Esophagus (tissue), 2 donors: Measurements from ENCODE around the gene SNAP91. TPM values are rescaled to one million over a fixed set of nuclear protein-coding genes. Genes with fewer than 3 reads are reported as not detected.
A peak's percentile ranks its signal among the peaks of the same experiment; 100 is the strongest.

Experiments
- H3K27ac ChIP-seq, 2 donors: one replicate each; pipeline ENCODE4 v1.5.1; 2013; ENCODE audit warnings: low read depth in 2 of 2, mild to moderate bottlenecking in 2 of 2, inconsistent platforms in 1 of 2, low read length in 1 of 2, moderate library complexity in 1 of 2
- H3K27me3 ChIP-seq, 2 donors: one replicate each; pipeline ENCODE4 v1.6.1; 2013; ENCODE audit warnings: low read length in 2 of 2, control low read depth in 1 of 2, mild to moderate bottlenecking in 1 of 2; ENCODE audit not compliant: insufficient read depth in 2 of 2, control insufficient read depth in 1 of 2
- H3K36me3 ChIP-seq, 2 donors: one replicate each; pipeline ENCODE4 v1.6.1; 2013; ENCODE audit warnings: low read length in 1 of 2; ENCODE audit not compliant: control insufficient read depth in 2 of 2, insufficient read depth in 2 of 2
- H3K4me1 ChIP-seq, 2 donors: one replicate each; pipeline ENCODE4 v1.6.1; 2013; ENCODE audit warnings: low read length in 1 of 2; ENCODE audit not compliant: control insufficient read depth in 2 of 2, insufficient read depth in 2 of 2
- H3K4me3 ChIP-seq, 2 donors: one replicate each; pipeline ENCODE4 v1.5.1; 2013; ENCODE audit warnings: low read length in 2 of 2, mild to moderate bottlenecking in 2 of 2, low read depth in 1 of 2, moderate library complexity in 1 of 2
- H3K9me3 ChIP-seq, 2 donors: one replicate each; pipeline ENCODE4 v1.6.1; 2013; ENCODE audit warnings: mild to moderate bottlenecking in 2 of 2, low read depth in 1 of 2, low read length in 1 of 2, moderate library complexity in 1 of 2; ENCODE audit not compliant: control insufficient read depth in 2 of 2, insufficient read depth in 1 of 2
- WGBS, 2 donors: extraction: QIAGEN DNeasy Blood & Tissue Kit; methylation state at CpG; one replicate each; pipeline ENCODE4 v1.1.7; 2013; 5-methylcytosine and 5-hydroxymethylcytosine counted together
- polyA plus RNA-seq, 2 donors: library from polyadenylated mRNA; stranded (reverse); fragments of 200-250 nt; gene quantifications; one replicate each; pipeline ENCODE4 v1.2.3, GENCODE V29; 2013
- donor health status: healthy with polysubstance abuse.
- donor health status: Bipolar disorder and iron deficiency.

The SNAP91 gene
- polyA plus RNA-seq, 2 donors, result 0.04 to 0.05 TPM

DNA sequence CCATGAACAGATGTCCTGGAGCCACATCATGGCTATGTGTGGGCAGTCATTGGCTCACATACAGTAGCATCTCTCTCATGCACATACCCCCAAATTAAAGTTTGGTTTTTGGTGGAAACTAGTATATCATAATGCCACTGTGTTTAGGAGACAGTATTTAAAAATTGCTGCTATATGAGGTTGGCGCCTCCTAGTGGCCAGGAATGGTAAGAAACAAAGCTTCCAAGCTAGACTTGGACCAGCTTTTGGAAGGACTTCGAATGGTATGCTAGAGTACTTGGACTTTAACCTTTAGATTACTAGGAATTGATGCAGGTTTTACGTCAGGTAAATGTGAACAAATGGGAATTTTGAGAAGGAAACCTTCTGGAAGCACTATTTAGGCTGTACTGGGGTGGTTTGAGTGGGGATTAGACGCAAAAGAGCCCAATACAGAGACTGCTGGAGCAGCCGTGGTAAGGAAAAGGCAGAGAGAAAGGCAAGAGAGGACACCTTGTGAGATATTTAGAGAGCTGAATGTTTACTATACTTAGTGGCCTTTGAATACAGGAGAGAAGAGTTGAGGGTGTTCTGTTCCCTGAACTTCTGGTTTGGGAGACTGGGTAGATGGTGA is 172.8 kb downstream of the SNAP91 start:
- Histone ChIP-seq H3K4me3 (no peak overlapping the region), H3K36me3 (no peaks in the 10 kb centered on the region), H3K27me3 (no peaks in the 10 kb centered on the region), H3K27ac (no peak overlapping the region), H3K9me3 (no peaks in the 10 kb centered on the region), H3K4me1 (no peaks in the 10 kb centered on the region)
- 41 to 42% methylated on average over 5 of the region's 5 CpGs for WGBS, 2 donors

DNA sequence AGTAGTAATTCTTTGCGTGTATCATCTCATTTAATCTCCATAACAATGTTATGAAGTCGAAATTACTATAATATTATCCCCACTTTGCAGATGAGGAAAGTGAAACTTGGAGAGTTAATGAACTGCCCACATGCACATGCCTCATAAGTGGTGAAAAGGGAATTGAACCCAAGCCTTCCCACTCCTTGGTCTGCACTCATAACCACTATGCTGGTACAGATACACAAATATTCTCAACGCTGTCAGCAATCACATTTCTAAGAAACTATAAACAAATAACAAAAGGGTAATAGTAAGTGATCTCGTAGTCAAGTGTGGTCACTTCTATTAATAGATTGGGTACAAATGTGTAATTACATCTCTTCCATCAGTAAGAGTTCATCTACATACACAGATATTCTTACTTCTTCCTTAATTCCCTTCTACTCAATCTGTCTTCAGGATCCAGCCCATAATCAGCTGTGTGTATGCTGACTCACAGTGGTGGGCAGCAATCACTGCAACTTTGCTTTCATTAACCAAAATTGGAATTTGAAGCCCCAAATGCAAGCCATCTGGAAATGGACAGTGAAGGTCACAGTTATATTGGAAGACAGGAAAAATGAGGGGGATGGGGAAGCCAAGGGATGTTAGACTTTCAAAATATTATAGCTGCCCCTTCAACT is 190.0 kb downstream of the SNAP91 start:
- no peaks in the 10 kb centered on the region for H3K9me3 ChIP-seq
- H3K36me3 ChIP-seq, result no peaks in the 10 kb centered on the region
- H3K4me1 ChIP-seq, result no peaks in the 10 kb centered on the region
- H3K27ac ChIP-seq, result no peak overlapping the region
- no peaks in the 10 kb centered on the region for H3K27me3 ChIP-seq
- H3K4me3 ChIP-seq, result no peak overlapping the region
- WGBS, 2 donors, result 75 to 80% methylated on average over 4 of the region's 4 CpGs

DNA sequence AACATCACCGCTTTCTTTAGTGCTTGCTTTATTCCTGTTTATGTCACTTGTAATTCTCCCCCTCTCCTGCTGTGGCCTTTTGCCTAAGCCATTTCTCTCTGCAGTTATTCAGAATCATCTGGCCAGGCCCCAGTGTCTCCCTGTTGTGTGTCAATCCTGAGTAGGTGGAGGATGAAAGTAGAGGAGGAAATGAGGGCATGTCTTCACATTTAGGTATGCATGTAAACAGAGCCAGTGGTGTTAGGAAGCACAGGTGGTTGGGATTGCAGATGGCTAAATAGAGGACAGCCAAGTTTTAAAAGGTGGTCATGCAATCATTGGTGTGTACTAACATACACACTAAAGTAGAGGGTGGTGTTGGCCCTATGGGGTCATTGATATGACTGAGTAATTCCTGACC is 191.4 kb downstream of the SNAP91 start:
- Histone ChIP-seq H3K27me3 (no peaks in the 10 kb centered on the region), H3K4me1 (no peaks in the 10 kb centered on the region), H3K4me3 (no peak overlapping the region), H3K9me3 (no peaks in the 10 kb centered on the region), H3K36me3 (no peaks in the 10 kb centered on the region), H3K27ac (no peak overlapping the region)
- WGBS, 2 donors, result 70 to 73% methylated on average over 1 of the region's 1 CpG

DNA sequence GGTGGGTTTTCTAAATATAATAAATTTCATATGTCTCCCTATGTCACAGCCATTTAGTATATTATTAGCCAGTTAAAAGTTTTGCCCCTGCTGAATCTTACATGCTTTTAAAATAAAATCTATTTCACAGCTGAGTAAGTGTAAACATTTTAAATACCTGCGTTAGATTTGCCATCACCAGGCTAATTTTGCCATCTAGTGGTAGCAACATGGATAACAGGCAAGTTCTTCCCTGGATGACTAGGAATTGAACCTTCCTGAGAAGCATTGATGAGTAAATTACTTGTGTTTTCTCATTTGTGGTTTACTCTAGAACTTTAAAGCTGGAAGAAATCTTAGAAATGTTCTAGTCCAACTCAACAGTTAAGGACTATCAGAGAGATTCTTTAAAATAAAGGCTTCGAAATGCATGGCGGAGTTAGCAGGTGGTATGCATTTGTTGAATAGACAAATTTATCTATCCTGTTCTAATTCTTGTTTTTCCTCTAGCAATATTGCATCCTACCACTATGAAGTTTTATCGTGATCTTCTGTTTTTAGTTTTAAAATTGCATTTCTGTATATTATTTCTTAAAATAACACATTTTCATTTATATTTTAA is 193.9 kb downstream of the SNAP91 start:
- no peak overlapping the region for H3K27ac ChIP-seq
- no peaks in the 10 kb centered on the region for H3K27me3 ChIP-seq
- no peaks in the 10 kb centered on the region for H3K4me1 ChIP-seq
- no peaks in the 10 kb centered on the region for H3K36me3 ChIP-seq
- no peaks in the 10 kb centered on the region for H3K9me3 ChIP-seq
- WGBS, 2 donors, result 19% methylated on average over 4 of the region's 4 CpGs
- no peak overlapping the region for H3K4me3 ChIP-seq

DNA sequence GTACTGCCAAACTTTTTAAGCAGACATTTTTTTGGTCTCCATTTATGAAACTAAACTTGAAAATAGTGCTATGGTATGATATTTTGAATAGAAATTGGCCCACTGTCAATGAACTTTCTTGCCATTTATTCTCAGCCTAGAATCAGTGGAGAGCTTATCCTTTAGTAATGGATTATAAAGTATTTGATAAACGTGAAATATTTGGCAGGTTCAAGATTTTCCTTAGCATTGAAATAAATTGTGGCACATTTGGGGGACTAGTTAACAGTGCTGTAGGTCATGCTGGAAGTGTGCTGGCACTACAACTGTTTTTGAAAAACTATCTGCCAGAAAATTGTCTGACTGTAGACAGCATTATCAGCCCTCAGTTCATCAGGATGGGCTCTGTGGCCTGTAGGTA is 194.4 kb downstream of the SNAP91 start:
- no peaks in the 10 kb centered on the region for H3K4me1 ChIP-seq
- no peak overlapping the region for H3K27ac ChIP-seq
- H3K4me3 ChIP-seq, result no peak overlapping the region
- 60 to 64% methylated on average over 1 of the region's 1 CpG for WGBS, 2 donors
- no peaks in the 10 kb centered on the region for H3K27me3 ChIP-seq
- no peaks in the 10 kb centered on the region for H3K9me3 ChIP-seq
- no peaks in the 10 kb centered on the region for H3K36me3 ChIP-seq

DNA sequence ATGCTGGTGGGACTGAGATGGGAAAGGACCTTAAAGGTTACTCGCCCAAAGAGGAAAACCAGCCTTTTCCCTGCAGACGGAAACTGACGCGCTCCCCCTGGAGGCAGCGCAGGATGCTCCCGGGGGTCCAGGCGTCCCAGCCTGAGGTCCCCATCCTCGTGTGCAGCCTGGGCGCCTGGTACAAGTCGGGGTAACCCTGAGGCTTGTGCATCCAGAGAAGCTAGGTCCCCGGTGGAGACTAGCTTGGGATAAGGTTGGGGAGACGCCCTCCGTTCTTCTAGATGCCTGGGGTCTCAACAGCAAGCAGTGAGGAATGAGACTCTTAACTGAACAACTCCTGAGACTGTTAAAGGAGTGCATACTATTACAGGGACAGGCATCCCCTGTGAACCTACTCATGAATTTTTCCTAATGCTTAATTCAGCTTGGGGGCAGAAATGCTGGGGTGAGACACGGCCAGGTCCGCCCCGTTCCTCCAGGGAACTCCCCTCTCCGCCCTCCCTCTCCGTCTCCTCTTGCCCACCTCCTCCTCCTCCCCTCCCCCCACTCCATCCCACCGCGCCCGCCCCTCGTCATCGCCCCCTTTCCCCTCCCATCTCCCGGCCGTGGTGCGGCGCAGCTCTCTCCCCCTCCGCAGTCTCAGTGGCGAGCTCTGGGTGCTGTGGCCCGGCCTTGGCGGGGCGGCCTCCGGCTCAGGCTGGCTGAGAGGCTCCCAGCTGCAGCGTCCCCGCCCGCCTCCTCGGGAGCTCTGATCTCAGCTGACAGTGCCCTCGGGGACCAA is 196.8 kb downstream of the SNAP91 start, which contains the start of gene PRSS35:
TSS of gene PRSS35 (plus strand) at position 634 of the 781 bp plus-strand sequence. CDS start 10,908 bp downstream, outside the sequence.
- no peaks in the 10 kb centered on the region for H3K27me3 ChIP-seq
- H3K36me3 ChIP-seq, result no peaks in the 10 kb centered on the region
- WGBS, 2 donors, result 2 to 4% methylated on average over 31 to 38 of the region's 38 CpGs
- H3K4me3 ChIP-seq, result peak within 1 kb of the TSS in 1 of 2 donors; percentile 39
- H3K27ac ChIP-seq, result no peak within 1 kb of the TSS
- no peaks in the 10 kb centered on the region for H3K4me1 ChIP-seq
- H3K9me3 ChIP-seq, result no peaks in the 10 kb centered on the region

DNA sequence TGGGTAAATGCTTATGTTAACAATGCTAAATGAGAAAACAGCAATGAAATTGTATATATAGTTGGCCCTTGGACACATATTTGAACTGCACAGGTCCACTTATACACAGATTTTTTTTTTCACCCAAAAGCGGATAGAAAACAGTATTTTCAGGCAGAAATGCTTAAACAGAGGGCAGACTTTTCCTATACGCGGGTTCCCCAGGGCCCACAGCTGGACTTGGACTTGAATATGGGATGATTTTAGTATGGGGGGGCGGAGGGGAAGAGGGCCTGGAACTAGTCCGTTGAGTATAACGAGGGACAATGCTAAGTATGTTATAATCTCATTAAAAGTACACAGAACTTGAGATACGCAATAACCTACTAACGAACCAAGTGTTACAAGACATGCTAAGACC is 197.6 kb downstream of the SNAP91 start:
- Histone ChIP-seq H3K9me3 (no peaks in the 10 kb centered on the region), H3K36me3 (no peaks in the 10 kb centered on the region), H3K27ac (no peak overlapping the region), H3K27me3 (no peaks in the 10 kb centered on the region), H3K4me3 (no peak overlapping the region), H3K4me1 (no peaks in the 10 kb centered on the region)
- WGBS, 2 donors, result 78 to 82% methylated on average over 8 of the region's 8 CpGs

DNA sequence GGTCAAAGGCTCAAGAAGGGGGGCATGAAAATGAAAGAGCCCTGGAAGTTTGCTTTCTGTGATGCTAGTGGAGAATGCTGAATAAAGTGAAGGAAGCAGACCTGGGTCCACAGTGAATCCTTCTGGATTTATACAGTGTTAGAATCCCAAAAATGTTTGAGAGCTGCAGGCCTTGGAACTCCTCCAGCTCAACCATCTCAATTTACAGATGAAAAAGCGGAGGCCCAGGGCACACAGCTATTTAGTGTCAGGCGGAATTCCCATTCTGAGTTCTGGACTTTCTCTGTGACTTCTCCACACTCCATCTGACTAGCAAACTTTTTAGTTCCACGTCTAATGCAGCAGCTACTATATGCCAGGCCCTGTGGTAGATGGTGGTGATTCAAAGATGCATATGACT is 198.1 kb downstream of the SNAP91 start:
- 82 to 86% methylated on average over 3 of the region's 3 CpGs for WGBS, 2 donors
- no peaks in the 10 kb centered on the region for H3K4me1 ChIP-seq
- H3K9me3 ChIP-seq, result no peaks in the 10 kb centered on the region
- no peak overlapping the region for H3K4me3 ChIP-seq
- no peaks in the 10 kb centered on the region for H3K36me3 ChIP-seq
- no peak overlapping the region for H3K27ac ChIP-seq
- H3K27me3 ChIP-seq, result no peaks in the 10 kb centered on the region

DNA sequence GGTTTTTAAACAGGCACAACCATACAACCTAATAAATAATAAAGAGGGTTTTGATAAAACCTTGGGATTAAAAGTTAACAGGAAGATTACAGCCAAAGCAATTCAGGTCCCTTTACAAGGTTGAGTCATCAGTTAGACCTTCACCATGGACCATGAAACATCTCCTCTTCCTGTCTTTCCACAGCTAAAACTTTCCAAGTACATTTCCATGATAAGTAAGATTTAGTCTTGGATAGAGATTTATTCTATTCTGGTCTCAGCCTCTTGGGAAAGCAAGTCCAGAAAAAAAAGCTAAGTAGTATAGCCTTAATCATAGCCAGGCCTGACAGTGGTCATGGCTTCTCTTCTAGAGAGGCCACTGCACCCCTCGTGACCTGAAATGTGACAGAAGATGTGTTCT is 199.5 kb downstream of the SNAP91 start:
- Histone ChIP-seq H3K4me3 (no peak overlapping the region), H3K4me1 (no peaks in the 10 kb centered on the region), H3K27me3 (no peaks in the 10 kb centered on the region), H3K9me3 (no peaks in the 10 kb centered on the region), H3K36me3 (no peaks in the 10 kb centered on the region), H3K27ac (no peak overlapping the region)
- WGBS, 2 donors, result 88 to 97% methylated on average over 1 of the region's 1 CpG
